Superior temporal gyrus (tissue), 1 donor: ENCODE measurements around the gene ANO3.
"Not testable (repeated sequence)": the region's sequence is repeated elsewhere in the genome, so short reads cannot be mapped to it uniquely, and the experiment has no call there.

Source experiments
- DNase-seq: peaks from one replicate; pipeline ENCODE4 v3.0.0-alpha.2; 2016; ENCODE audit errors: extremely low spot score

ANO3 gene

GRCh38 chr11:26575946-26576345, 244.0 kb downstream of the ANO3 start:
- DNase-seq = no peak

DNA sequence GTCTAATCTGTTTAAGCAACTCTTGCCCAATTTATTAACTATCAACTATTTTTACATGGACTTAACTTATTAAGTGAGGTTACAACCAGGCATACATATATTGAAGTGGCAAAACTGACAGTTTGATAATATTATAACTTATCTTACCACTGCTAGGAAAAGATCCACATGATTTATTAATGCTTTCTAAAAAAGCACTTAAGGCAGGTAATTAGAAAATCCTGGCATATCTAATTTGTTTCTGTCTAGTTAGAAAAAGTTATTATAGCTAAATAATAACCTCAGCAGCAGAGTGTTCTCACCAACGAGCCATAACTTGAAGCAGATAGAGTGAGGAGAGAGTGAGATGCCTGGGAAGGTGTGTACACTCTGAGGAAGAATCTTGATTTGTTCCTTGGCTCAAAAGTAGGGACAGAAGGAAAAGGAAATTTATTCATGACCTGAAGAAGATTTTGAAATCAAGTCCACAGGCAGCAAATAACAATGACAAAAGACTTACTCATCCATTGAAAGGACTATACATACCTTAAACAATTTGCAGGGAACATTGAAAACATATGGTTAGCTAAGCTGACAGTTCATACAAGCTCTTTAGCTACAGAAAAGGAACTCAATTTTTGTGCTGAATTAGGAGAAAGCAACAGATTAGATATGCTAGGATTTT, 247.2 kb downstream of the ANO3 start:
- no peak for DNase-seq

DNA sequence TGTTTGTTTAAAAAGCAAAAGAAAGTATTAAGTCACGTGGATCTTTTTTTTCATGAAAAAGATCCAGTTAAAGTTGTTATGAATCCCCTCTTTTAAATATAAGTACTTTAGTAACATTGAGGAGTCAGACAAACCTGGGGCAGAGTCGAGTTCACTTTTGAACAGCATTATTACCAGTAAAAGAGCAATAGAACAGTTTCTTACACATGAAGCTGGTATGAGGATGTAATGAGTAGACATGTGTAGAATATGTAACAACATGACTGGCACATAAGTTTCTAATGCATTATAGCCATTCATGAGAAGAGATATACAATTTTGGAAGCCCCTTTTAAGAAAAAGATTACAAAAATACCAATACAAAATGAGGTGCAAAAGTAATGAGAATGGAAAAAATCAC, 247.8 kb downstream of the ANO3 start:
- no peak for DNase-seq

- DNase-seq = no peak
Observed at GRCh38 chr11:26580929-26581328, 249.0 kb downstream of the ANO3 start.

- no peak for DNase-seq
Observed at GRCh38 chr11:26583550-26583949, 251.6 kb downstream of the ANO3 start.

DNA sequence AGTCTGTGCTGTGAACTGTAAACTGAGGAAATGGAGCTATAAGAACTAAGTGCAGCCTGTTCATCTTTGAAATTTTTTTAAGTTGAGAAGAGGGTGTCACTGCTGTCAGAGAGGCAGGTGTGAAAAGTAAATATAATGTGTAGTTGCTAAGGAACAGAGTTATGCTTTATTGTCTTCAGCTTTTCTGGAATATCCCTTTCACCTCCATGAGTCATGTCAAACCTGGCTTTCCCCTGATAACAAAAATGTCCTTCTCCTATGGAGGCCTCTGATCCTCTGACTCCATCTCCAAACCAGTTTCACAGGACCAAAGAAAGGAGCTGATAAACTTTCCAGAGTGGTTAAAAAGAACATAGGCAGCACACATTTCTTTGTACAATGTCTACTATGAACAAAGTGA, 252.9 kb downstream of the ANO3 start:
- no peak for DNase-seq

DNA sequence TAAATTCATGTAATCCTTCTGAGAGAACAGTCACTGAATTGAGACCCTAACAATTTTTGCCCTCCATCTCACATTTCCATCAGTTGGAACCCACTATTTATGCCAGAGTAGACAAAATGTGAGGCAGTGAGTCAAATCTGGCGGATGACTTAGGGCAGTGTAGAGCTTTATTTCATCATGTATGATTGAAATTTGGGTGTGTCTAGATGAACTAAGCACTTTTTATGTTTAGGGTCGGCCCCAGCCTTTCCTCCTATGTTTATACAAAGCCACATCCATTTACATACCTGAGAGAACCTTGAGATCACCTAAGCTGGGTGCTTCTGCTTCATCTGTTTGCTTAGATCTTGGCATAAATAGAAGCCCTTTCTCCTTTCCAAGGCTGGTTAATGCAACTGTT, 255.1 kb downstream of the ANO3 start:
- no peak for DNase-seq

DNA sequence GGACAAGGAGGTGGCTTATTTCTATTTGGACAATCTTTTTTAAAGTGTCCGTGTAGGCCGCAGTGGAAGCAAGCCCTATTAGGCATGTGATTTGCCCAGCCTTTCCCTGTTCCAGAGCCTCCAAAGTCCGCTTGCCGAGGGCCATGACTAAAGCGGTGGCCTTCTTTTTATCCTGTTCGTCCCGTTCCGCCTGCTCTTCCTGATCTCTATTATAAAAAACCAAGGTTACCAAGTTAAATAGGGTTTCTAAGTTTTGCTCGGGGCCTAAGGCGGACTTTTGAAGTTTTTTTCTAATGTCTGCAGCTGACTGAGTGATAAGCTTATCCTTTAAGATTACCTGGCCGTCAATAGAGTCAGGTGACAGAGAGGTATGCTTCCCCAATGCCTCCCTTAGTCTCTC, 261.8 kb downstream of the ANO3 start:
- no peak for DNase-seq

- DNase-seq = not testable (repeated sequence)
Observed at GRCh38 chr11:26595207-26595865, 263.4 kb downstream of the ANO3 start.

GRCh38 chr11:26597049-26597689, 265.2 kb downstream of the ANO3 start:
- not testable (repeated sequence) for DNase-seq

GRCh38 chr11:26597899-26598298, 266.0 kb downstream of the ANO3 start:
- DNase-seq = no peak

DNA sequence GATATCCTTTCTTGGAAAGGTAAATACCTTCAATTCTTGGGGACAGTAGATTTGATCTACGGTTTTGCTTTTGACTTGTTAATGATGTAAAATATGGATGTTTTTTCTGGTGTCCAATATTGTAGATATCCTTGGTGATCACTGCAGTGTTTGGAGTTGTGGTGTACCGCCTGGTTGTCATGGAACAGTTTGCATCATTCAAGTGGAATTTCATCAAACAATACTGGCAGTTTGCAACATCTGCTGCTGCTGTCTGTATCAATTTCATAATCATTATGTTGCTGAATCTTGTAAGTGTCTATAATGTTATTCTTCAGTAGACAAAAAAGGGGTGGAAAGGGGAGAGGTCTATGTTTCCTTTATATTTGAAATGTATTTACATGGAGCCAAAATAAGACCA, 267.5 kb downstream of the ANO3 start:
- DNase-seq = no peak

- DNase-seq = no peak
Observed at GRCh38 chr11:26599876-26600434, 268.0 kb downstream of the ANO3 start.

DNA sequence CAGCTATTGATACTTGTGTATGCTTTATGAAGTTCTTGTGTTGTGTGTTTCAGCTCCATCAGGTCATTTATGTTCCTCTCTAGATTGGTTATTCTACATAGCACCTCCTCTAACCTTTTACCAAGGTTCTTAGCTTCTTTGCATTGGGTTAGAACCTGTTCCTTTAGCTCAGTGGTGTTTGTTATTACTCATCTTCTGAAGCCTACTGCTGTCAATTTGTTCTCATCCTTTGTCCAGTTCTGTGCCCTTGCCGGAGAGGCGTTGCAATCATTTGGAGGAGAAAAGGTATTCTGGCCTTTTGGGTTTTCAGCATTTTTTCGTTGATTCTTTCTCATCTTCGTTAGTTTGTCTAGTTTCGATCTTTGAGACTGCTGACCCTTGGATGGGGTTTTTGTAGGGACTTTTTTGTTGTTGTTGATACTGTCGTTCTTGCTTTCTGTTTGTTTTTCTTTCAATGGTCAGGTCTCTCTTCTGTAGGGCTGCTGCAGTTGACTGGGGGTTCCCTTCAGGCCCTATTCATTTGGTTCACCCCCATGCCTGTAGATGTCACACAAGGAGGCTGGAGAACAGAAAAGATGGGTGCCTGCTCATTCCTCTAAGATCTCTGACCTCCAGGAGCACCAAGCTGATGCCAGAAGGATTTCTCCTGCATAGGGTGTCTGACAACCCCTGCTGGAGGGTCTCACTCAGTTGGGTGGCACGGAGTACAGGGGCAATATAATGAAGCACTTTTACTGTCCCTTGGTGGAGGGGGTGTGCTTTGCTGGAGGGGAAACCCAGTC, 276.0 kb downstream of the ANO3 start:
- DNase-seq = no peak

GRCh38 chr11:26608507-26609146, 276.7 kb downstream of the ANO3 start:
- no peak for DNase-seq

- DNase-seq = no peak
Observed at GRCh38 chr11:26613759-26614158, 281.8 kb downstream of the ANO3 start.

DNA sequence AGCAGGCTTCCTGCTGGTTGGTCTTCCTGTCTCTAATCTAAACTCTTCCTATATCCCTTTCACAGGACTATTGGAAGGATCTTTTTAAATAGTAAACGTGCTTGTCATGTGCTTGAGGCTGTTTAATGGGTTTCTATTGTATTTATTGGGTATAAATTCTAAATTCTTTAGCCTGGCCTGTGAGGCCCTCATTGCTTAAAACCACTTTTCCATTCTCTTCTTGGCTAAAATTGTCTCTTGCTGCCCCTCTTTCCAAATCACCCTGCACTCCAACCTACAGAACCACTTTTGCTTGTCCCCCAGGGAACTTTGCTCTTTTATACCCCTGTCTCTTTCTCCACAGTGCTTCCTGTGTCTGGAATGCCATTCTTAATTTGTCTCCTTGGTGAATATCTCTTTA, 286.5 kb downstream of the ANO3 start:
- no peak for DNase-seq

DNA sequence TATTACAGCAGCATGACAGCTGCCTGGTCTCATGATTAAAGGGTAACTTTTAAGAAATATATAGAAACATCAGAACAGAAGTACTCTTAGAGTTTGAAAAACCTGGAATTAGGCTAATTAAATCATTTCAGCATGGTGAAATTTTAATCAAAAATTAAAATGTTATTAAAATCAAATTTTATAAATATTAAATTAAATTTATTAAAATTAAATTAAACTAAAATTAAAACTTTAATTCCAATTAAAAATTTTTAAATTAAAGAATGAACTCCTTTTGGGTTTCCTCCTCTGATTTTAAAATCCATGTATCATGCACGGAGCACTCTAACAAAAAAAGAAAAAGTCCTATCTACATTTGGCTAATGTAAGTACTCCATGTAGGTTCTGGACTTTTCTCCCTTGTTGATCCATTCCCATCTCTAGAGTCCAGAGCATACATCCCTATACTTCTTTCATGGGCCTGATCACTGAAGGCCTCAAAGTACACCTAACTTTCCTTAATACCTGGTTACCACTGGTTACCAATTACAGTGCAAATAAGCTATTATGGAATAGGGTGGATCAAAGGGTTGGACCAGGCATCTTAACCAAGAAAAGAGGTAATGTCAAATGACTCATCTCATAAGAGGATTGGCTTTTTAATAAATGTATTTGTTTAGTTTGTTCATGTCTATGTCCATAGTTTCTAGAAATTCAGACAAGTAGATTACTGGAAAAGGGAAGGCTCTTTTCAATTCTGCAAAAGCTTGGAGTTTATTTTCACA, 288.5 kb downstream of the ANO3 start:
- no peak for DNase-seq

DNA sequence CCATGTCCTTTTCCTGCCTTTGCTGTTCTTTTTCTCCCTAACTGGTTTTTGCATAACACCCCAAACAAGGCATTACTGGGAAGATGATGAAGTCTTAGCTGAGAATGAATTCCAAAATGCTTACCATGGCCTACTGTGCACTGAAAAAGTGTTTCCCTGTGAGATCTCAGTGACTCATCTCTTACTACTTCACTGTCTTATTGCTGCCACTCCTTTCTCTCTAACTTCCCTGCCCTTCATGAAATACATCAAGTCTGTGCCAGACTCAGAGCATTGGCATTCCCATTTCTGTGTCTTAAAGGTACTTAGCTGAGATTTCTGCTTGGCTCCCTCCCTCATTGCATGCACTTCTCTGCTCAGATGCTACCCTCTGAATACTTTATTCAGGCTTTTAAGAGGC, 289.2 kb downstream of the ANO3 start:
- DNase-seq = no peak

DNA sequence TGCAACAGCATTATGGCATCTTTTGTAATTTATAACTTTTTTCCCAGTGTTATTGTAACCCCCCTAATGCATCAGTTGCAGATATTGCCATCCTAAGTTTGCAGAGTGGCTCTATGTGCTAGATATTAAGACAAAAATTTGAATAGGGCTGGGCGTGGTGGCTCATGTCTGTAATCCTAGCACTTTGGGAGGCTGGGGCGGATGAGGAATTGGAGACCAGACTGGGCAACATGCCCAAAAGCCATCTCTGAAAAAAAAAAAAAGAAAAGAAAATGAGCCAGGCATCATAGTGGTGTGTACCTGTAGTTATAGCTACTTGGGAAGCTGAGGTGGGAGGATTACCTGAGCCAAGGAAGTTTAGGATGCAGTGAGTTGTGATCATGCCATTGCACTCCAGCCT, 290.3 kb downstream of the ANO3 start:
- DNase-seq = no peak
